Measurements from ENCODE around the gene LCNL1. TPM values are rescaled to one million over a fixed set of nuclear protein-coding genes. Genes with fewer than 3 reads are reported as not detected.
"Not testable (repeated sequence)": the region's sequence is repeated elsewhere in the genome, so short reads cannot be mapped to it uniquely, and the experiment has no call there.

The LCNL1 gene
- total RNA-seq, 1 donor from 2014 or later, result not detected

DNA sequence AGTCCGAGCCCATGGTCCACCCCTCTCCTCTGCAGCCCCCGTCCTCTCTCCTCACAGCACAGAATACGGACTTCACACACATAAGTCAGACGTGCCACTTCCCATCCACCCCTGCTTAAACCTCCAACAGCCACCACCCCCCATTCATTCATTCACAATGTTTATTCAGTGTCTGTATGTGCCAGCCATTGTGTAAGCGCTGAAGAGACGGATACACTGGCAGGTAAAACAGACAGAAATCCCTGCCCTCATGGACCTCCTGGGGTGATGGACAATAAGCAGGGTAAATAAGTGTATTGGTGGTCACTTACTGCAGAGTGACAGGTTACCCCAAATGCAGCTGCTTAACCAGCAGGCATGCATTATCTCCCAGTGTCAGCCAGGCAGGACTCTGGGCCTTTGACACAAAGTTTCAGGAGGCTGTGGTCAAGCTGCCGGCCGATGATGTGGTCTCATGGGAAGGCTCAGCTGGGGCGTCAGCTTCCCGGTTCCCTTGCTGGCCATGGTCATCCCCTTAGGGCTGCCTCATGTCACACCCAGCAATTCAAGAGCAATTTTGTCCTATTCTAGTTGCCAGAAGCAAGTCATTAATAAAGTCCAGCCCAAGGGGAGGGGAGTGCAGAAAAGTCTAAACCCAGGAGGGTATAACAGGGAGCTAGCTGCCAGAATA lies 7.6 kb downstream of the LCNL1 start:
- DNase-seq (ENCODE audit: extremely low read depth, low read depth, low spot score), result no peak

DNA sequence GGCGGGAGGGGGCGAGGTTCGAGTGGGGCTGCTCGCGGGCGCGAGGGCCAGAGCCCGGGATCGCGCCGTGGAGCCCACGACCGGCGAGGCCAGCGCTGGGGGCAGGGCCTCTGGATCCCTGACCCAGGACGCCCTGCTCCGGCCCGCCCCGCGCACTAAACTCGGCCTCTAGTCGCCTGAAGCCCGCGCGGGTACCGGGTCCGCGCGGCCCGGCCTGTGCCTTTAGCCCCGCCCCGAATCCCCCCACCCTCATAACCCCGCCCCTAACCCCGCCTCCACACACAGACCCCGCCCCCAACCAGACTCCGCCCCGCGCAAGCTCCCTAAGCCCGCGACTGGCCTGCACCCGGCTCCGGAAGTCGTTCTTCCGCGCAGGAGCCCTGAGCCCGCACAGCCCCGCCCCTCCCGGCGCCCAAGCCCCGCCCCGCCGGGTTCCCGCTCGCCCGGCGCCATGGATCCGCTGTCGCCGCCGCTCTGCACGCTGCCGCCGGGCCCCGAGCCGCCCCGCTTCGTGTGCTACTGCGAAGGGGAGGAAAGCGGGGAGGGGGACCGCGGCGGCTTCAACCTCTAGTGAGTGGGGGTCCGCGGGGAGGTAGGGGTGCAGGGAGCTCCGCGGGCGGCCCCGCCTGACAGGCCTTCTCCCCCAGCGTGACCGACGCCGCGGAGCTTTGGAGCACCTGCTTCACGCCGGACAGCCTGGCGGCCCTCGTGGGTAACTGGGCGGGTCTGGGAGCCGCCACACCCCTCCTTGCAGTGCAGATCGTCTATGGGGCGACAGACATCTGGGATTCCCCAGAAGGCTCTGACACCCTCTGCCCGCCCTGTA lies 9.4 kb downstream of the LCNL1 start, which contains the start of gene PAXX:
Gene PAXX (plus strand): TSS at position 430 of the 826 bp plus-strand sequence. CDS start 22 bp downstream, at position 452.
- no peak for DNase-seq (ENCODE audit: extremely low read depth, low read depth, low spot score)

DNA sequence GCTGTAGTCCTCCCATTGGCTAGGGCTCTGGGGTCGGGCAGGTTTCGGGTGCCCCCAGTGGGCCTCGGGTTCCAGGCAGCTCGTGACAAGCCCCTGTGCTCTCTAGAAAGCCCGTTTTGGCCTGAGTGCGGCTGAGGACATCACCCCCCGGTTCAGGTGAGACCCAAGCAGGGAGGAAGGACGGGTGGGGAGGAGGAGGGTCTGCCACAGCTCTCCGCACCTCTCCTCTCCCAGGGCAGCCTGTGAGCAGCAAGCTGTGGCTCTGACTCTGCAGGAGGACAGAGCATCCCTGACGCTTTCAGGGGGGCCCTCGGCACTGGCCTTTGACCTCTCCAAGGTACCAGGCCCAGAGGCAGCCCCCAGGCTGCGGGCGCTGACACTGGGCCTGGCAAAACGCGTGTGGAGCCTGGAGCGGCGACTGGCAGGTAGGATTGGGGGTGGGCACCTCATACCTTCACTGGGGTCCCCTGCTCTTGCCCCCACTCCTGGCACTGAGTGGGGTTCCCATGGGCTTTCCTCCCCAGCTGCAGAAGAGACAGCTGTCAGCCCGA lies 10.1 kb downstream of the LCNL1 start:
- DNase-seq (ENCODE audit: extremely low read depth, low read depth, low spot score), result no peak

DNA sequence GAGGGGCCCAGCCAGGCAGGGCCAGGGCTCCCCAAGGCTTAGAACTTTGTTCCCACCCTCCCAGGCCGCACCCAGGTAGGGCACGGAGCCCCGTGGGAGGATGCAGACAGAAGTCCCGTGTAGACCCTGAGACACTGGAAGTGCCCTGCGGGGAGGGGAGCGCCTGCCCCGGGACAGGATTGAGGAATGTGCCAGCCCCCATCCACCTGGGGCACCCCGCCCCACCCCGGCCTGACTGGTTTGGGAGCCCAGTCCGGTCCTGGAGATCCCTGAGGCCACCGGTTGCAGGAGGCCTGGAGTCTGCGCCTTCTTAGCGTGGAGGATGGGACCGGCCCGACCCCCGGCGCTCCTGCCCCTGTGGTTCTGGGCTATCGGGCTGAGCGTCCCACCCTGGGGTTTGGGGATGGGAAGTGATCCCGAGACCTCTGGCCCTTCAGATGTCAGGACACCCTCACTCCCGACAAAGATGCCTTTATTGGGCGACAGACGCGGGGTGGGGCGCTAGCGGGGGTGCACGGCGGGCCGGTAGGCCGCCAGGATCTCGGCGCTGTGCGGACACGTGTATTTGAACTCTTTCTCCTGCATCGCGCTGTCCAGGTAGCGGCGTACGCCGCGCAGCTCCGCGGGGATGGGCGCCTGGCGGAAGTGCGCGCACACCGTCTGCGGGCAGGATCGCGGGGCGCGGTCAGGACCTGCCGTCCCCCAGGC lies 11.5 kb downstream of the LCNL1 start:
- no peak for DNase-seq (ENCODE audit: extremely low read depth, low read depth, low spot score)

DNA sequence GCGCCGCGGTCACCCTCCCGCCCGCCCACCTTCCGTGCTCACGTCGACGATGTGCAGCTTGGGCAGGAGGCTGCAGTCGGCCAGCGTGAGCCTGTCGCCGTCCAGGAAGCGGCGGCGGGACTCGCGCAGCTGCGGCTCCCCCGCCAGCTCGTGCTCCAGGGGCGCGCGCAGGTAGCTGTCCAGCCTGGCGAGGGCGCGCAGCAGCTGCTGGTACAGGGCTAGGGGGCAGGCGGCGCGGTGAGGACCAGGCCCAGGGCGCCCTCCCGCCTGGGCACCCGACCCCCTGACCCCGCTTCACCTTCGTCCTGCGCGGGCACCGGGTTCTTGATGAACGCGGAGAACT lies 12.1 kb downstream of the LCNL1 start:
- no peak for DNase-seq (ENCODE audit: extremely low read depth, low read depth, low spot score)

DNA sequence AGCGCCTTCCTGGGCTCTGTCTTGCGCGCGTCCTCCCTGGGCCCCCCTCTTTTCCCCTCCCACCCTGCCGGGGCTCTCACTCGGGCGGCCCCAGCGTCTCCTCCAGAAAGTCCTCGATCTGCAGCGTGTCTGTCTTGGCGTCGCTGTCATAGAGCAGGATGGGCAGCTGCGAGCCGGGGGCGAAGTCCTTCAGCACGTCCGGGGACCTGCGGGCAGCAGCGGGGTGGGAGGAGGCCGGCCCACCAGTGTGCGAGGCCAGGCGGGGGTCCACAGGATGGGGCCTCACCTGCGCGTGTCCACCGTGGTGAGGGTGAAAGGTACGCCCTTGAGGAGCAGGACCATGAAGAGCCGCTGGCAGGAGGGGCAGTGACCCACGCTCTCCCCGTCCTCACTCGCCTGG lies 12.6 kb downstream of the LCNL1 start:
- DNase-seq (ENCODE audit: extremely low read depth, low read depth, low spot score), result no peak

DNA sequence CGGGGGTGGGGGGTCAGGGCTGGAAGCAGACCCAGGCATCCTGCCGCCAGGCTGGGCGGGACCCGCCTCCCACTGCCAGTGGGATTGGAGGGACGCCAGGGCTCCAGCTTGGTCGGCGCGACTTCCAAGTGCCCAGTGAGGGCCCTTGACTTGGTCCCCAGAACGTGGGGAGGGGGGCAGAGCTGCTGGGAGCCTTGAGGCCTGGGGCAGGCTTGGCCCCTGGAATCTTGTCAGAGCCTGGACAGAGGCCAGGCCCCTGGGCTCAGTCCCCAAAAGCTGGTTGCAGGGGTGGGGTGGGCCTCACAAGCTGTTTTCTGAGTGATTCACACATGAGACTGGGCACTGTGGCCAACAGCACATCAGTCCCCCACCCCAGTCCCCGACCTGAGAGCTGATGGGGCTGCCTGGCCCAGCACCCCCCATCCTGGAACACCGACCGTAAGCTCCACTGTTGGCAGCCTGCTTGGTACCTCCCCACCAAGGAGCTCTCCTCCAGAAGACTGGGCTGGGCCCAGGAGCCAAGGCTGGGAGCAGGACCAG lies 13.0 kb downstream of the LCNL1 start:
- DNase-seq (ENCODE audit: extremely low read depth, low read depth, low spot score), result no peak

DNA sequence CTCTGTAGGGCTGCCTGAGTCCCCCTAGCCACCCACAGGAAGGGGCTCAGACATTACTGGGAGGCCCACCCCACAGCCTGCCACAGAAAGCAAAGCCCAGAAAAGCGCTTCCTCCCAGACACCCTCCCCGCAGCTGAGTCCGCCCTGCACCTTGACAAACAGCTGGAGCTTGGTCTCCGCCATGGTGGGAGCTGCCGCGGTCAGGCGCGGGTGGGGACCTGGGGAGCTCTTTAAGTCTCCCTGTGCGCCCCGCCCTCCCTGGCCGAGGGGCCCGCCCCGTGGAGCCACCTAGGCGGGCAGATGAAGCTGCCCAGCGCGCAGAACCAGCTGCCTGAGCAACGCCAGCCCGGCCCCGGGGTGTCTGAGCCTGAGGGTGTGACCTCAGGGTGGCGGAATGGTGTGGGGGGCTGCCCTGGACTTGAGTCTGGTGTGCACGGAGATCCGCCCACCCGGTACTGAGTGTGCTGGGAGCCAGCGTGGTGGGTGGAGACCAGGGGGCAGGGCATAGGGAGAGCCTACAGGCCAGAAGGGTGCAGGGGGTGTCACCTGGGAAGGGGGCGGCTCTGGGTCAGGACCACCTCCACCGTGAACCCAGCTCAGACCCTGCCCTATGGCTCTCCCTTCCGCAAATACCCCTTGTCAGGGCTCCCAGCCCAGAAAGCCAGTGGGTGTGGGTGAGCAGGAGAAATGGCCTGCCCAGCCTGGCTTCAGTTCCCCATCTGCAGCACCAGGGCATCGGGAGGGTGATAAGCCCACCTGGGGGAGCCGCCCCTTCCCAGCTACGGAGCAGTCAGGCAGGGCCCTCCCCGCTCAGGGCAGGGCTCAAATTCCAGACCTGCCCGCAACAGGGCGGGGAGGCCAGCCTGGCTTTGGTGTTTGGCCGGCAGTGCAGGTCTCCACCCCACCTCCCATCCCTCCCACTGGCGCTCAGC lies 13.8 kb downstream of the LCNL1 start, which contains the start of gene CLIC3:
Gene CLIC3 (minus strand): TSS at position 208 of the 932 bp plus-strand sequence. CDS start 25 bp downstream, at position 183.
- no peak for DNase-seq (ENCODE audit: extremely low read depth, low read depth, low spot score)

DNA sequence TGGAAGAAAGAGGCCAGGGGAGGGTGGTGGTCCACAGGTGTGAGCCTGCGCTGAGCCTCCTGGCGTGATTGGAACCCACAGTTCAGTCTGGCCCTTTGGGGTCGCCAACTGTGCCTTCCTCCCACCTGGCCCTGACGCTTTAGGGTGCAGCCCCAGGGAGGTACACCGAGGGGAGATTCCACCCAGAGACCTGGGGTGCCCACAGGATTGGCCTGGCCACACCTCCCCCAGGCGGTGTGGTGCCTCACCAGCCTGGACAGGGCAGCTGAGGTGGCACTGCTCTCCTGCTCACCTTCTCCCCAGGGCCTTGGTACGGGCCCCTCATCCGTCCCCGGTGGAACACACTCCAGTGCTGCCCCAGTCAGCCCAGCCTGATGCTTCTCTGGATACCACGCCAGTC lies 14.6 kb downstream of the LCNL1 start:
- DNase-seq (ENCODE audit: extremely low read depth, low read depth, low spot score), result no peak

DNA sequence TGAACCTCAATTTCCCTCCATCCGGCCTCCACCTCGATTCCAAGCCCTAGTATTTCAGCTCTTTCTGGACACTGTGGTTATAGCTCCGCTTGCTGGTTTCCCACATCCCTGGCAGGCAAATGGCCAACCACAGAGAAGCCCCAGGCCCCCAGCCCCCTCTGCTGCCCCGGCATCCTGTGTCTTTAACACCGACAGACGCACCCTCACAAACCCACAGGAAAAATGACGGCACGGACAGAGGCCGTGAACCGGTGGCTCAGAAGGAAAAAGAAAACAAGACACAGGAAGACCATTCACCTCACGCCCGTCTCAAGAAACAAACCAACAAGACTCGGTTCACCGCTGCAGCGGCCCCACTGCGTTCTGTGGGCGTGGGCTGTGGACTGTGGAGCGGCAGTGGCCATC lies 15.0 kb downstream of the LCNL1 start:
- no peak for DNase-seq (ENCODE audit: extremely low read depth, low read depth, low spot score)

DNA sequence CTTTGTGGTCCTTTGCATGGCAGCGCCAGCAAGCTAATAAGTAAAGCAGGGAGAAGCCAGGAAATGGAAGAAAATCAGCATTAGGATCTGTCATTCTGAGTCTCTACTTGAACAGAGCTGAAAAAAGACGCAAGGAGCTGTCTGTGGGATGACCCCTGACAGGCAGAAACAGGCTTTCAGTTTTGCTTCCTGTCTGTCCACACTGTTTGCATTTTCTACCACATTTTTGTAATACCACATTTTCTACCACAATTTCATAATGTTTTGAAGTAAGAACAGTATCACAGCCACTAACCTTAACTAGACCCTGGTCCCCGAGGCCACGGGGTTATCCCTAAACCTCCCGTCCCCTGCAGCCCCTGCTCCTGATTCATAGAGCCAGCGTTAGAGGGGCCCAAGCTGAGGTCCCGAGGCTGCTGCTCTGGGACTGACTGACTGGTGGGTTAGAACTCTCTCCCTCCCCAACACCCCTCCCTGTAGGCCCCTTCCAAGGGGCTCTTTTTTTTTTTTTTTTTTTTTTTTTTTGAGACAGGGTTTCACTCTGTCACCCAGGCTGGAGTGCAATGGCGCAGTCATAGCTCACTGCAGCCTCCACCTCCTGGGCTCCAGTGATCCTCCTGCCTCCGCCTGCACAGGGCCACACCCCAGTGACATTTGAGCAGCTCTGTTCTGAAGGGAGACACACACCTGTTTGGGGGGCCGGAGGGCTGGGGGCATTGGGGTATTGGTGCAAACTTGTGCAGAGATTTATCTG lies 17.6 kb downstream of the LCNL1 start:
- DNase-seq (ENCODE audit: extremely low read depth, low read depth, low spot score), result no peak

DNA sequence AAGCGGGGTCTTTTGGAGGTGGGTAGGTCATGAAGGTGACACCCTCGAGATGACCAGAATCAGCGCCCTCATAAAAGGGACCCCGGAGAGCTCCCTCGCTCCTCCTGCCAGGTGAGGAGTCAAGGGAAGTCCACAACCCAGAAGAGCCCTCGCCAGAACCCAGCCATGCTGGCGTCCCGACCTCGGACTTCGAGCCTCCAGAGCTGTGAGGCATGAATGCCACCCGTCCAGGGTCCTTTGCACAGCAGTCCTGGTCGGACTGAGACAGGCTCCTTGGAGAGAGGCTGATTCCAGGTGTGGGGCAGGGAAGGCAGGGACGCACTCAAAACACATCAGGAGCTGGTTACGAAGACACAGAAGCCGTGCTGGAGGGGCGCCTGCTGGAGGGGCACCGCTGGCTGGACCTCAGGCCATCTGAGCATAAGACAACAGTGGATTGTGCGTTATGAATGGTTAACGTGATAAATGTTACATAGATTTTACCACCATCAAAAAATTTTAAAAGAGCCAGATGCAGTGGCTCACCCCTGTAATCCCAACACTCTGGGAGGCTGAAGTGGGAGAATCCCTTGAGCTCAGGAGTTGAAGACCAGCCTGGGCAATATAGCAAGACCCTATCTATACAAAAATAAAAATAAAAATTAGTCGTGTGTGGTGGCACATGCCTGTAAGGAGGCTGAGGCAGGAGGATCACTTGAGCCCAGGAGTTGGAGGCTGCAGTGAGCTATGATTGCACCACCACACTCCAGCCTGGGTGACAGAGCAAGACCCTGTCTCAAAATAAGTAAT lies 19.3 kb downstream of the LCNL1 start:
- no peak for DNase-seq (ENCODE audit: extremely low read depth, low read depth, low spot score)

DNA sequence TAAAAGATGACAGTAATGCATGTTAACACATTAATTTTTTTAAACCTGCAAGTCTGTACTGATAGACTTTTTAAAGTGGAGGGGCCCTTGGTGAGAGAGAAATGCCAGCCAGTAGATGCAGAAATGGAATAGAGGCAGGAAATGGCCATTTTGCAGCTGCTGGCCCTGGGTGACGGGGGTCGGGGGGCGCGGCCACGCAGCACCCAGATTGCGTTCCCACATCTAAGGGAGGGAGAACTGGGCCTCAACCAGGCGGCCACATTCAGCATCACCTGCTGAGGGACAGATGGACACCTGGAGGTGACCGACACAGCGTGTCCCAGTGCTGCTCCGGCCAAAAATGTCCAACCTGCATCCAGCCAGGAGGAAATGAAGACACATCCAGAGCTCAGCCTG lies 19.9 kb downstream of the LCNL1 start:
- DNase-seq (ENCODE audit: extremely low read depth, low read depth, low spot score), result no peak

DNA sequence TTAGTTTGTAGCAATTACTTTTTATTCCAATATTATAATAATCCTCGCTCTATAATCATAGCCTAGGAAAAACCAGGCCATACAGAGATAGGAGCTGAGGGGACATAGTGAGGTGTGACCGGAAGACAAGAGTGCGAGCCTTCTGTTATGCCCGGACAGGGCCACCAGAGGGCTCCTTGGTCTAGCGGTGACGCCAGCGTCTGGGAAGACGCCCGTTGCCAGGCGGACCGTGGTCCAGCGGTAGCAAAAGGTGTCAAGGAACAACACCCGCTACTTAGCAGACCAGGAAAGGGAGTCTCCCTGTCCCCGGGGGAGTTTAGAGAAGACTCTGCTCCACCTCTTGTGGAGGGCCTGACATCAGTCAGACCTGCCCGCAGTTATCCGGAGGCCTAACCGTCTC lies 21.5 kb downstream of the LCNL1 start:
- DNase-seq (ENCODE audit: extremely low read depth, low read depth, low spot score), result not testable (repeated sequence)

DNA sequence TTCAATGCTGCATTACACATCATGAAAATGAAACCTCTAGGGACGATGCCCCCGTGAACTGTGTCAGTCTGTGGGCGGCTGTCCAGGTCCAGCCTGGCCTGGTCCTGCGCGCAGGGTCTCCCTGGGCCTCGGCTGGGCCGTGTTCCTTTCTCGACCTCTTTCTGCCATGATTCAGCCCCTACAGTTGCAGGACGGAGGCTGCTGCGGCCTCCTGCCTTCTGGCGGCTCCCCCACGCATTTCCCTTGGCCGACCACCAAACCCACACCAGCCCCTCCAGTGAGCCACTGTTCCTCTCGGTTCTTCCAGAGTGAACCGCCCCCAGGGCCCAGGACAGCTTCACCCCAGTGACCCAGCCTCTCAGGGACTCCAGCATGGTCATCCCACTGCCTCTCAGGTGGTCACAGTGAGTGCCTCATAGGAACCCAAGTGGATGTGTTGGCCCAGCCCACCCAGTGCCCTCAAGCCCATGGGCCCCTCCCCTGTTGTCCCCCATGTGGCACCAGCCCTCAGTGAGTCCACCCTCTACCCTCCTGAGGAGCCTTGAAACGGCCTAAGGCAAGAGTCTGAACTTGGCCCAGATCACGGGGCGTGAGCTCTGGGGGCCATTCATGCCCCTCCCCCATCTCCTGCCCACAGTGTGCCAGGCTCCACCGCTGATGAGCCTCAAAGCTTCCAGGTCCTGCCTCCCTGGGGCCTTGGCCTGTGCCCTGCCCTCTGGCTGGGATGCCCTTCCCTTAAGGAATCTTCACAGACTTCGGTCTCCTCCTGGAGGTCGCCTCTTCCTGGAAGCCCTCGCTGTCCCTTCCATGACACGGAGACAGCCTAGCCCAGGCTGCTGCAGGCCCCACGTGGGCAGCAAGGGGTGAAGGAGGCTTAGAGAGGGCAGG lies 23.6 kb downstream of the LCNL1 start:
- no peak for DNase-seq (ENCODE audit: extremely low read depth, low read depth, low spot score)

DNA sequence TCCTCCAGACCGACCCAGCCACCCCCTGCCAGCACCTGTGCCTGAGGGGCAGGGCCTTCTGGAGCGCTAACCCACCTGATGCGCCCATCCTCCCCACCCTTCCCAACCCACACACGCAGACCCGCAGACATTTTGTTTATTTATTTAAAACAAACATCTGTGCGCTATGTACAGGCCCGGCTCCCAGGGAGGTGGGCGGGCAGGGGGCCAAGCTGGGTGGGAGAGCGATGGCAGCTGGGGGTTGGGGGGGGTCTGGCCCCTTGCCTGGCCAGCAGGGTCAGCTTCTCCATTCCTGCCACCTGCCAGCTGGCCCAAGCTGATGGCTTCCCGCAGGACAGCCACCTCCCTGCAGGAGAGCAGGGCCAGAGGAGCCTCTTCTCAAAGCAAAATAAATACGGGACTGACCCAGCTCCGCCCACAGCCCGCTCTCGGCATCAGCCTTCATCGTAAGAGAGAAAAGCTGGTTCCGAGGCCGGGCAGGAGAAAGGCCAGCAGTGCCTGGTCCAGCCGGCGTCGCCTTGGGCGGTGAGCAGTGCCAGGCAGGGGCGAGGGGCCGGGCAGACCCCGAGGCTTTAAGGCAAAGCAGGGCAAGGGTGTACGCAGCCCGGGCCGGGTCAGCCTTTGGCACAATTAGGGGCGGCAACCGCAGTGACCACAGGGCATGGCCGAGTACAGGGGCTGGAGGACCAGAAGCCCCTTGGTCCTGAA lies 24.5 kb downstream of the LCNL1 start:
- no peak for DNase-seq (ENCODE audit: extremely low read depth, low read depth, low spot score)

DNA sequence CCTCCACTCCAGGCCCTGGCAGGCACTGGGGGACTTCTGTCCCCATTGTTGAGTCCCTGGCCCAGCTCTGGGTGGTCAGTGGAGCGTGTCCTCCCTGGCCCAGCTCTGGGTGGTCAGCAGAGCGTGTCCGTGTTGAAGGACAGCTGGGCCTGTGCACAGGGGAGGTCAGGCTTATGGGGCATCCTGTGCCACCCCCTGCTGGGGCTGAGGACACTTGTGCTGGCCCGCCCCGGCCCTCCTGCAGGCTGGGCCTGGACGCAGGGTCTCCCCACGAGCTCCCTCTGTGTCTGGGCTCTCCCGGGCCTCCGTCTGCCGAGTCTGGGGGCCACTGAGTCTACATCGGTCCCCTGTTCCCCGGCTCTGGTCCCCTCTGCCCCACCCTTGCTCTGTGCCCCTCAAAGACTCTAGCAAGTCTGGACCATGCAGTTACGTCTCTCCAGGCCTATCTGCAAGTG lies 25.1 kb downstream of the LCNL1 start:
- DNase-seq (ENCODE audit: extremely low read depth, low read depth, low spot score), result no peak
